Vagina (tissue), 2 donors: ENCODE data around the gene THADA.

Source experiments
- POLR2AphosphoS5 ChIP-seq, 2 donors: sonication (generic); formaldehyde crosslinking; IDR thresholded peaks; one replicate each; pipeline ENCODE4 v1.9.0; 2017; ENCODE audit warnings: antibody characterized with exemption in 2 of 2, mild to moderate bottlenecking in 2 of 2, low read depth in 1 of 2; ENCODE audit not compliant: insufficient read depth in 1 of 2
- TF ChIP-seq, protein P1 (sequence below), 3 experiments: fragments of 450-650 bp in 2 of 3; fragments of 200-600 bp in 1 of 3; sonication (generic) in 1 of 3; IDR thresholded peaks; one replicate each; pipeline ENCODE4 v1.5.1; 2017 to 2019; ENCODE audit warnings: antibody characterized with exemption in 3 of 3, mild to moderate bottlenecking in 2 of 3, moderate library complexity in 2 of 3

- TF ChIP-seq, protein P1, sequence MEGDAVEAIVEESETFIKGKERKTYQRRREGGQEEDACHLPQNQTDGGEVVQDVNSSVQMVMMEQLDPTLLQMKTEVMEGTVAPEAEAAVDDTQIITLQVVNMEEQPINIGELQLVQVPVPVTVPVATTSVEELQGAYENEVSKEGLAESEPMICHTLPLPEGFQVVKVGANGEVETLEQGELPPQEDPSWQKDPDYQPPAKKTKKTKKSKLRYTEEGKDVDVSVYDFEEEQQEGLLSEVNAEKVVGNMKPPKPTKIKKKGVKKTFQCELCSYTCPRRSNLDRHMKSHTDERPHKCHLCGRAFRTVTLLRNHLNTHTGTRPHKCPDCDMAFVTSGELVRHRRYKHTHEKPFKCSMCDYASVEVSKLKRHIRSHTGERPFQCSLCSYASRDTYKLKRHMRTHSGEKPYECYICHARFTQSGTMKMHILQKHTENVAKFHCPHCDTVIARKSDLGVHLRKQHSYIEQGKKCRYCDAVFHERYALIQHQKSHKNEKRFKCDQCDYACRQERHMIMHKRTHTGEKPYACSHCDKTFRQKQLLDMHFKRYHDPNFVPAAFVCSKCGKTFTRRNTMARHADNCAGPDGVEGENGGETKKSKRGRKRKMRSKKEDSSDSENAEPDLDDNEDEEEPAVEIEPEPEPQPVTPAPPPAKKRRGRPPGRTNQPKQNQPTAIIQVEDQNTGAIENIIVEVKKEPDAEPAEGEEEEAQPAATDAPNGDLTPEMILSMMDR (IDR thresholded peaks at IDR 0.05) = no peak
- no peak for TF ChIP-seq POLR2AphosphoS5 (IDR thresholded peaks at IDR 0.05; ENCODE audit: insufficient read depth in 1 of 2, low read depth in 1 of 2)
Measured at GRCh38 chr2:43312755-43313641, 282.8 kb downstream of the THADA start.
